Stomach smooth muscle (tissue), 2 donors: ENCODE results near the gene SLC13A3.
A peak's percentile ranks its signal among the peaks of the same experiment; 100 is the strongest.

Source experiments
- H3K27ac ChIP-seq: one replicate; pipeline ENCODE4 v1.7.0; 2013; ENCODE audit warnings: mild to moderate bottlenecking, low read length, inconsistent platforms
- H3K27me3 ChIP-seq, 2 donors: one replicate each; pipeline ENCODE4 v1.7.0; 2013; ENCODE audit warnings: low read length in 2 of 2; ENCODE audit not compliant: insufficient read depth in 2 of 2, control insufficient read depth in 1 of 2
- H3K36me3 ChIP-seq, 2 donors: one replicate each; pipeline ENCODE4 v1.7.0; 2013; ENCODE audit warnings: low read length in 2 of 2; ENCODE audit not compliant: control insufficient read depth in 2 of 2, insufficient read depth in 2 of 2
- H3K4me1 ChIP-seq: one replicate; pipeline ENCODE4 v1.7.0; 2013; ENCODE audit warnings: low read length; ENCODE audit not compliant: control insufficient read depth, insufficient read depth
- H3K4me3 ChIP-seq, 2 donors: one replicate each; pipeline ENCODE4 v1.7.0; 2013; ENCODE audit warnings: low read length in 2 of 2
- H3K9ac ChIP-seq, 2 donors: one replicate each; pipeline ENCODE4 v1.7.0; 2013; ENCODE audit warnings: low read length in 2 of 2, mild to moderate bottlenecking in 1 of 2
- H3K9me3 ChIP-seq, 2 donors: one replicate each; pipeline ENCODE4 v1.7.0; 2013; ENCODE audit warnings: low read length in 2 of 2; ENCODE audit not compliant: control insufficient read depth in 2 of 2
- donor health status: healthy.
- donor health status: Pancreatic carcinoma.

Gene SLC13A3

GRCh38 chr20:46523696-46524328 is 127.4 kb downstream of the SLC13A3 start:
- no peaks in the 10 kb centered on the region for H3K9me3 ChIP-seq
- H3K27me3 ChIP-seq: peaks cover 4% of the 10 kb centered on the region in 2 donors

DNA sequence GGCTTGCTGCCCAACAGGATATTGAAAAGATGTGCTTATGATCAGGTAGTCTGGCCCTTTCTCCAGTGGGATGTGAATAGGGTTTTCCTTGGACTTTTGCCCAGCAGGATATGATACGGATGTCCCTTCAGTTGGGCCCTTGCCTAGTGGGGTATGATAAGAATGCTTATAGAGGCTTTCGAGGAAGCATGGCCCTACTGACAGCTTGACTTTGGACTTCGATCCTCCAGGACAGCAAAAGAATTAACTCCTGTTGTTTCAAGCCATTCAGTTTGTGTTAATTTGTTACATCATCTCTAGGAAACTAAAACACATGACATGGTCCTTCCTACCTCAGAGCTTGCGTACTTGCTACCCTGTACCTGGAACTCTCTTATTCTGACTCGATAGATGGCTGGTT is 128.2 kb downstream of the SLC13A3 start:
- no peaks in the 10 kb centered on the region for H3K9me3 ChIP-seq
- H3K9ac ChIP-seq: no peak overlapping the region
- H3K27me3 ChIP-seq: peaks cover 4% of the 10 kb centered on the region in 2 donors

More at GRCh38 chr20:46523696-46524328, 127.4 kb downstream of the SLC13A3 start:
- Histone ChIP-seq H3K4me3 (no peak overlapping the region), H3K9ac (no peak overlapping the region), H3K27ac (no peak overlapping the region), H3K4me1 (no peaks in the 10 kb centered on the region), H3K36me3 (no peaks in the 10 kb centered on the region)

DNA sequence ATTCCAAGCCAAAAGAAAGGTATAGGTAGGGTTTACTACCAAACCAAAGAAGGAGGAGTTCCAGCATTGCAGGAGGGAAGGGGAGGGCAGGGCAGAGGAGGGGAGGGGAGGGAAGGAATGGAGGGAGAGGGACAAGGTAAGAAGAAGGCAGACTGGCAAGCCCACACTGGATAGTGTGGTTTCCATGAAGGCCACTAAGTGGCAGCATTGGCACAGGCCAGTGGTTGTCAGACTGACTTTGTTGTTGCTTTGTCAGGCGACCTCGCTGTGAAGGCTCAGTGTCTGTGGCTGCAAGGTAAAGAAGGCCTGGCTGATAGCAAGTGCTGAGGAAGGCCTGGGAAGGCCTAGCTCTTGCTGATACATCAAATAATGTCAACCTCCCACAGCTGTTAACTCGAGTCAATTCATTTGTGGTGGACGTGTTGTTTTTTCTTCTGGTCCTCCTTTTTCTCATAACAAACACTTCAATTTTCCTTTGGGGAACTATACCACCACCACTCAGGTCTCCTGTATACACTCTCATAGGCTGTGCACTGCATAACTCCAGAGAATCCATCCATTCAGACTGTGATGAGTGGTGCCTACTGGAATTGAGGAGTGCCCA is 130.2 kb downstream of the SLC13A3 start:
- Histone ChIP-seq H3K4me1 (no peaks in the 10 kb centered on the region), H3K4me3 (no peak overlapping the region), H3K27me3 (peaks cover 0 to 7% of the 10 kb centered on the region in 2 donors), H3K27ac (no peak overlapping the region), H3K36me3 (no peaks in the 10 kb centered on the region), H3K9me3 (no peaks in the 10 kb centered on the region), H3K9ac (no peak overlapping the region)

More for the DNA sequence above, 128.2 kb downstream of the SLC13A3 start:
- H3K27ac ChIP-seq: no peak overlapping the region
- H3K36me3 ChIP-seq: no peaks in the 10 kb centered on the region
- H3K4me3 ChIP-seq: no peak overlapping the region
- no peaks in the 10 kb centered on the region for H3K4me1 ChIP-seq

DNA sequence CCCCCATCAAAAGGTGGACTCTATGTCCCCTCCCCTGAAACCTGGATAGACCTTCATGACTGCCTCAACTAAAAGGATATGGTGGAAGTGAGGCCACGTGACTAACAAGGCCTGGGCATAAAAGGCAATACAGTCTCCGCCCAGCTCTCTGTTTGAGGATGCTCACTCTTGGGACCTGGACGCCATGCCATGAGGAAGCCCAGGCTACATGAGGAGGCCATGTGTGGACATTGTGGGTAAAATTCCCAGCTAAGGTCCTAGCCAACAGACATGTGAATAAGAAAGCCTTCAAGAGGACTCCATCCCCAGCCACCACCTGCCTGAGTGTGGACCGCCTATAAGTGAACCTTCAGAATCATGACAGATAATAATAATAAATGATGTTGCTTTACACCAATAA is 130.7 kb downstream of the SLC13A3 start:
- no peak overlapping the region for H3K27ac ChIP-seq

GRCh38 chr20:46519471-46520068 is 131.7 kb downstream of the SLC13A3 start:
- H3K4me1 ChIP-seq: no peaks in the 10 kb centered on the region
- H3K27ac ChIP-seq: no peak overlapping the region
- H3K9me3 ChIP-seq: no peaks in the 10 kb centered on the region
- H3K36me3 ChIP-seq: no peaks in the 10 kb centered on the region
- H3K4me3 ChIP-seq: no peak overlapping the region
- H3K9ac ChIP-seq: no peak overlapping the region
- H3K27me3 ChIP-seq: peaks cover 0 to 7% of the 10 kb centered on the region in 2 donors

More for the DNA sequence above, 130.7 kb downstream of the SLC13A3 start:
- Histone ChIP-seq H3K27me3 (peaks cover 0 to 7% of the 10 kb centered on the region in 2 donors), H3K36me3 (no peaks in the 10 kb centered on the region), H3K4me3 (no peak overlapping the region), H3K9me3 (no peaks in the 10 kb centered on the region), H3K4me1 (no peaks in the 10 kb centered on the region), H3K9ac (no peak overlapping the region)

GRCh38 chr20:46512943-46513844 is 138.1 kb downstream of the SLC13A3 start, which contains the start of gene ZNF334:
ZNF334 (minus strand) TSS chr20:46513559; CDS start chr20:46512102, 1,457 bp downstream.
- peaks cover 0 to 3% of the 10 kb centered on the region in 2 donors for H3K27me3 ChIP-seq
- peak within 1 kb of the TSS; percentile 64 to 74 for H3K9ac ChIP-seq
- H3K9me3 ChIP-seq: no peaks in the 10 kb centered on the region
- H3K4me1 ChIP-seq: peaks cover 4% of the 10 kb centered on the region
- H3K36me3 ChIP-seq: no peaks in the 10 kb centered on the region
- H3K4me3 ChIP-seq: peak within 1 kb of the TSS; percentile 90 to 93
- H3K27ac ChIP-seq: peak within 1 kb of the TSS; percentile 26

- H3K4me3 ChIP-seq: no peak overlapping the region
- H3K9me3 ChIP-seq: no peaks in the 10 kb centered on the region
- H3K27ac ChIP-seq: no peak overlapping the region
Measured at GRCh38 chr20:46509523-46509922, 141.7 kb downstream of the SLC13A3 start.

More at GRCh38 chr20:46509523-46509922, 141.7 kb downstream of the SLC13A3 start:
- H3K9ac ChIP-seq: no peak overlapping the region
- no peaks in the 10 kb centered on the region for H3K27me3 ChIP-seq
- H3K36me3 ChIP-seq: no peaks in the 10 kb centered on the region
- peaks cover 4% of the 10 kb centered on the region for H3K4me1 ChIP-seq
